KBM-7 (cell line): ENCODE results near the gene PROKR2.
A peak's percentile ranks its signal among the peaks of the same experiment; 100 is the strongest.

Experiments
- DNase-seq: peaks from one replicate; pipeline ENCODE4 v3.0.0-alpha.2; 2015
- in situ Hi-C: fragments of 300-500 bp; cut with MboI; formaldehyde crosslinking; loops from 2 replicates; pipeline ENCODE4 v1.14.3; 2020; ENCODE audit warnings: low sequenced_read_pairs, low pct_unique_long_range_greater_than_20kb, mixed read lengths

Gene PROKR2

GRCh38 chr20:5316188-5317158 lies at the start of gene PROKR2:
Gene PROKR2 (minus strand): TSS chr20:5316954. CDS start chr20:5314369, 2,585 bp downstream.
- in situ Hi-C loops = no loop called here
- no peak for DNase-seq

- DNase-seq = no peak
- in situ Hi-C loops = no loop called here
Measured at GRCh38 chr20:5364997-5365597, 48.3 kb upstream of the PROKR2 start.

GRCh38 chr20:5364136-5364821 lies 47.5 kb upstream of the PROKR2 start:
- DNase-seq = no peak
- in situ Hi-C loops = no loop called here

- in situ Hi-C loops = no loop called here
- DNase-seq = no peak
Measured at GRCh38 chr20:5362771-5363170, 46.0 kb upstream of the PROKR2 start.

GRCh38 chr20:5361176-5361575 lies 44.4 kb upstream of the PROKR2 start:
- in situ Hi-C loops = no loop called here
- no peak for DNase-seq

- in situ Hi-C loops = no loop called here
- DNase-seq = peak; percentile 2
Measured at GRCh38 chr20:5357946-5358345, 41.2 kb upstream of the PROKR2 start.

- DNase-seq = no peak
- in situ Hi-C loops = no loop called here
Measured at GRCh38 chr20:5356941-5357340, 40.2 kb upstream of the PROKR2 start.

- DNase-seq = no peak
- in situ Hi-C loops = no loop called here
Measured at GRCh38 chr20:5354901-5355300, 38.1 kb upstream of the PROKR2 start.

GRCh38 chr20:5353624-5354496 lies 37.1 kb upstream of the PROKR2 start:
- DNase-seq = no peak
- in situ Hi-C loops = no loop called here

- no peak for DNase-seq
- in situ Hi-C loops = no loop called here
Measured at GRCh38 chr20:5349448-5349847, 32.7 kb upstream of the PROKR2 start.

GRCh38 chr20:5342021-5342420 lies 25.3 kb upstream of the PROKR2 start:
- no peak for DNase-seq

GRCh38 chr20:5331340-5331739 lies 14.6 kb upstream of the PROKR2 start:
- in situ Hi-C loops = no loop called here

More at GRCh38 chr20:5342021-5342420, 25.3 kb upstream of the PROKR2 start:
- in situ Hi-C loops = no loop called here

GRCh38 chr20:5328268-5328667 lies 11.5 kb upstream of the PROKR2 start:
- in situ Hi-C loops = no loop called here
- no peak for DNase-seq

More at GRCh38 chr20:5331340-5331739, 14.6 kb upstream of the PROKR2 start:
- no peak for DNase-seq

- in situ Hi-C loops = no loop called here
- DNase-seq = no peak
Measured at GRCh38 chr20:5327356-5327755, 10.6 kb upstream of the PROKR2 start.

- in situ Hi-C loops = no loop called here
- DNase-seq = no peak
Measured at GRCh38 chr20:5315807-5316187, 957 bp downstream of the PROKR2 start.

- in situ Hi-C loops = no loop called here
- no peak for DNase-seq
Measured at GRCh38 chr20:5313916-5314315, 2.8 kb downstream of the PROKR2 start.

GRCh38 chr20:5312518-5312917 lies 4.2 kb downstream of the PROKR2 start:
- in situ Hi-C loops = no loop called here
- no peak for DNase-seq

GRCh38 chr20:5309971-5310370 lies 6.8 kb downstream of the PROKR2 start:
- in situ Hi-C loops = no loop called here
- no peak for DNase-seq

GRCh38 chr20:5298811-5299210 lies 17.9 kb downstream of the PROKR2 start:
- DNase-seq = no peak
- in situ Hi-C loops = no loop called here
